Right renal pelvis (tissue), 4 donors: ENCODE measurements around the gene SPI1. TPM values are rescaled to one million over a fixed set of nuclear protein-coding genes. Genes with fewer than 3 reads are reported as not detected.
A peak's percentile ranks its signal among the peaks of the same experiment; 100 is the strongest.

Experiments used
- DNase-seq, 4 donors: peaks; one replicate each; pipeline ENCODE4 v3.0.0-alpha.2; 2013; ENCODE audit warnings: low read depth in 4 of 4, low spot score in 3 of 4, missing footprints in 1 of 4
- polyA plus RNA-seq, 4 donors: library from polyadenylated mRNA; unstranded; fragments of 120-200 nt; gene quantifications; one replicate each; pipeline ENCODE4 v1.2.1, GENCODE V29; 2013; ENCODE audit not compliant: insufficient read length in 4 of 4

SPI1 gene
- polyA plus RNA-seq, 4 donors = 2.7 to 3.7 (median 3.4) TPM

GRCh38 chr11:47407746-47408590 lies 29.6 kb upstream of the SPI1 start, which contains the start of gene SLC39A13:
Gene SLC39A13, plus strand, starts transcription at chr11:47408590. Its CDS starts 1,505 bp downstream, at chr11:47410095.
- peak; percentile 85 to 89 (median 87) for DNase-seq

DNA sequence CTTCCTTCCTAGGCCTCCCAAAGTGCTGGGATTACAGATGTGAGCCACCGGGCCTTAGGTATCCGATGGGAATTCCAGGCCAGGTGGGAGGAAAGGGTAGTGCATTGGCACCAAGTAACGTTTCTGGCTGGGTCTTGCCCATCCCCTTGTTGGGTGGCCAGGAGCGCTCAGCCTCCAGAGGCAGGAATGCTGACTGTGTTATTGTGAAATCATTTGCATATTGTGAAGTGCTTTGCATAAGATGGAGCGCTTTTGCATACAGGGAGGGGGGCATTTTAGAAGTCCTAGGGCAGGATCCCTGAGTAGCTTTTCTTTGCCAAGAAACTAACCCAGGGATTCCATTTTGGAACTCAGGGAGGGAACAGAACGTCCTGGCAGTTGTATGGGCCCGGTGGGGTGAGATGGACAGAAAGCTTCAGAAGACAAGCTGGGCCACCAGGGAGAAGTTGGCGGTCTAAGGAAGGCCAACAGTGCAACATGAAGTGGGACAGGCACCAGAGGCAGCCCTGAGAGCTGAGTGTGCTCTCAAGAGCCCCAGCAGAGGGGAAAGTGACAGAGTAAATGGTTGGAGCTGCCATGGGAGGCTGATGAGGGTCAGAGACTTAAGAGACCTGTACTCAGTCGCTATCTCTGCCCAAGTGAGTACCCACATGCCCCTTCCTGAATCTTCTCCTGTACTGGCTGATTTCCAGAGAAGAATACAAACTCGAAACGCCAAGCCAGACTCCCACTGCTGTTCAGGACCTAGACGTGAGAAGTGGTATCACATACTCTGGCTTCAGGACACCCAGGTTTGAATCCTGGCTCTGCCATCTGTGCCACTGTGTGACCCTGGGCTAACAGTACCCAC lies 28.8 kb upstream of the SPI1 start:
- no peak for DNase-seq

DNA sequence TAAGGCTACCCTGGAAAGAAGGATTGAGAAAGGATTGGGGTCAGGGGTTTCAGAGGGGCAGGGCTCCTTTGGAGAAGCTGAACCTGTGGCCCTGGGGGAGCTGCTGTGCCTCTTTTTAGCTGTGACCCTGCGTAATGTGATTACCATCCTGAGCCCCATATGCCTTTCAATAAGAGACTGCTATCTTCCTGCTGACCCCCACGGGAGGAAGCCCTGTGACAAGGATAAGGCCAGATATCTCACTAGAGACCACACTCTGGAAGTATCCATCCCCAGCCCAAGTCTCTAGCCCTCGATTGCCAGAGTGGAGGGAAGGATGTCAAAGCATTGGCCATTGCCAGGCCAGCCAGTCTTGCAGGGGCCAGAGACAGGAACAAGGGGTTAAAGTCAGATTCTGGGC lies 25.2 kb upstream of the SPI1 start:
- DNase-seq = no peak

GRCh38 chr11:47403135-47403534 lies 24.8 kb upstream of the SPI1 start:
- DNase-seq = no peak

DNA sequence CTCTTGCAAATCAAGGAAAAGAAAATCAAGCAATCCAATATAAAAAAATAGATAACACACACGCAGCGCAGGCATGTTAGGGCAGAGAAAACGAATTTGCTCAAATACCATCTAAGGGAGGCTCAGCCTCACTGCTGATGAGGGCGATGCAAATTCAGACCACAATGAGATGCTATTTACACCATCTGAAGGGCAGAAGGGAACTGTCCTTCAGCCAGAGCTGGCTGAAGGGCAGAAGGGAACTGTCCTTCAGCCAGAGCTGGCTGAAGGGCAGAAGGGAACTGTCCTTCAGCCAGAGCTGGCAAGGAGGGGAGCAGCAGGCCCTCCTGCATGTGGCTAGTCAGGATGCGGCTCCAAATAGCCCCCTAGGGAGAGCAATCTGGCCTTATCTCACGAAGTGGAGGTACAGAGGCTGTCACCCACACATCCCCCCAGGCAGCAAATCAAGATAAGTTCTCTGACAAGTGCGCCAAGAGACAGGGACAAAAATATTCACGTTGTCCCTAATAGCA lies 22.5 kb upstream of the SPI1 start:
- DNase-seq = no peak

- DNase-seq = no peak
These were observed 21.8 kb upstream of the SPI1 start for GRCh38 chr11:47399860-47400767.

DNA sequence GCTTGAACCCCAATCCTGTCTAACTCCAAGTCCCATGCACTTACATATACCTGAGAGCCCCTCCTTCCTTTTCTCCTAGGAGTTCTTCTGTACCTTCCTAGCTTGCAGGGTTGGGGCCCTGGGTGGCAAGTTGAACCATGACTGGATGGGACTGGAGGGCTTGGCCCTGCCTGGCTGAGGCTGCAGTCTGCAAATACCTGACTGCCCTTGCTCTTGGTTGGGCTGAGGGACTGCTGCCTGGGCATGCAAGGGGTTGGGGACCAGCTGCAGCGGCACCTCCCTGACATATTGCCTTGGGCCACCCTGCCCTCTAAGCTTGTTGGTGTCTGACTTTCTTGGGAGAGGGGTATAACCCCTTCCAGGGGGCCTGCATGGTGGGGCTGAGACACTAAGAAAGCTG lies 20.2 kb upstream of the SPI1 start:
- no peak for DNase-seq

- no peak for DNase-seq
These were observed 19.7 kb upstream of the SPI1 start for GRCh38 chr11:47398011-47398410.

DNA sequence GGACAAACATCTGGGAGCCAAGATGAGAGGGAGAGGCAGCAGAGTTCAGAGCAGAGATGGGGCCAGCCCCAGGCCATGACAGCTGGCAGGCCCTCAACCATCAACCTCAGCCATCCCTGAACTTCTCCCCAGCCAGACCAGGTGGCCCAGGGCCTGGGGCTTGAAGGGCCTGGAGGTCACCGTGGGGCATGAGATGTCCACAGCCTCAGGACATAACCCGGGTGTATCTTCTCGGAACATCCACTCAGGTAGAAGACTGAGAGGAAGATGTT lies 17.6 kb upstream of the SPI1 start:
- no peak for DNase-seq

DNA sequence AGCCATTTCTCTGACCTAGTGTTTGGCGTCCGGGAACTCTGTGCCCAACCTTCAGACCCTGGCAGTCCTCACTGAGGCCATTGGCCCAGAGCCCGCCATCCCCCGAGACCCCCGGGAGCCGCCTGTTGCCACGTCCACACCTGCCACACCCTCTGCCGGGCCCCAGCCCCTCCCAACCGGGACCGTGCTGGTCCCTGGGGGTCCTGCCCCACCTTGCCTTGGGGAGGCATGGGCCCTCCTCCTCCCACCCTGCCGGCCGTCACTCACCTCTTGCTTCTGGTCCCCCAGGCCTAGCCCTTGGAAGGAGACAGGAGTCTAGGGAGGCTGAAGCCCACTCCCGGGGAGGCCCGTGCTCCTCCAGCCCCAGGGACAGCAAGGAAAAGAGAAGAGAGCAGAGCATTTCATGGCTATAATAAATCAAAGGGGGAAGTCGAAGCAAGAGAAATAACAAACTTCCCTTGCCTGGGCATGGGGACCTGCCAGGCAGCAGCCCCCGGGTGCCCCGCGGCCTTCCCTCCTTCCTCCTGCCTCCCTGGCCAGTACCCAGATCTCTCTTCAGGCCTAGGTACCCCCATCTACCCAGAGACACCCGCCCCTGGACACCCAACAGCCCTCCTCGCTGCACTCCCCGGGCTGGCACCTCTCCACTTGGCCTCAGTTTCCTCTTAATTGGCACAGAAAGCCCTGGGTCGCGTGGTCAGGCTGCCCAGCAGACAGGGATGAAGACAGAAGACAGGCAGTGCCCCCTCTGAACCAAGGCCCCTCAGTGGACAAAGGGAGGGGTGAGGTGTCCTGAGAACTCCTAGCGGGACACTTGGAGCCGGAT lies 17.1 kb upstream of the SPI1 start:
- DNase-seq = no peak

GRCh38 chr11:47394322-47395222 lies 16.2 kb upstream of the SPI1 start:
- no peak for DNase-seq

DNA sequence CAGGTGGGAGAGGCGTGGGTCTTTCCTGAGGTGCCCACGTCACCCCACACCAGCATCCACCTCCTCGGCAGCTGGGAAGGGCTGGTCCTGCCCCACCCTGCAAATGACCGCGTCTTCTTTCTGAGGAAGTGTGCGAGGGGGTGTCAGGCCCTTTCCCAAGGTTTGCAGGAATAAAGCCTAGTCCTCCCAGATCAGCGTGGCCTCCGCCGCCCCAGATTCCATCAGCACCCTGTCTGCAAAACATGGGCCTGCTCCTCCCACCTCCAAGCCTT lies 15.6 kb upstream of the SPI1 start:
- no peak for DNase-seq

DNA sequence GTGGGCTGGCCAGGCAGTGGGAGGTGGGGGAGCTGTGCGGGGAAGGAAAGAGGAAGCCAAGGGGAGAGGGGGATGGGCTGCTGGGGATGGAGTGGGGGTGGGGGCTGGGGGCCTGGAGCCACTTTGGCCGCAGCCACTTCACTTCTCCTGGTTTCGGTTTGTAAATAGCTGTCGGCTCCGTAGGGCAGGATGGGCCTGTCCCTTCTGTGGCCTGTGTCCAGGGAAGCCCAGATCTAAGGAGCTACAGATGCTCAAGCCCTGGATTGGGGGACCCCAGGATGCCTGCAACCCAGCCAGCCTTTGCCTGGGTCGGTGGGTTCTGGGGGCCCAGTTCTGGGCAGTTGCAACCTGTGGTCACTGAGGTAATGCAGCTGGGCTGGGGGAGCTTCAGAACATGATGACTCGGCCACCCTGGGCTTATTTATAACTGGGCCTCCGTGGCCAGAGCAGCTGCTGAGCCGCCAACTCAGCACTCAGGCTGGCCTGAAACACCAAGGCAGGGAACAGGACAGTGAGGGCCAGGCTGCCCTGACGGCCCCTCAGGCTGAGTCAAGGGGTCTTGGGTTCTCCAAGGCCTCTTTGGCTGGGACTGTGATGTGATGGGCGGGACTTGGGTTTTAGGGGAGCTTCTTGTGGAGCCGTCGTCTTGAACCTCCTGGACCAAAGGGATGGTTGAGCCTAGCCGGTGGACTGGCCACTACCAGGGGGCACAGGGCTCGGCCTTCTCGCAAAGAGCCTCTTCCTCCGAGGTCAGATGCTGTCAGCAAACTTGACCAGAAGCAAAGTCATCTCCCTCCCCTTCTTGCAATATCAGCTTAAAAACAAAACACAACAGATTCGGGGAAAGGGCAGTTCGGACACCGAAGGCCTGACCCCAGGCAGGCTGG lies 15.1 kb upstream of the SPI1 start:
- DNase-seq = no peak

- no peak for DNase-seq
These were observed 14.3 kb upstream of the SPI1 start for GRCh38 chr11:47392546-47393162.

- DNase-seq = no peak
These were observed 13.5 kb upstream of the SPI1 start for GRCh38 chr11:47391711-47392432.

DNA sequence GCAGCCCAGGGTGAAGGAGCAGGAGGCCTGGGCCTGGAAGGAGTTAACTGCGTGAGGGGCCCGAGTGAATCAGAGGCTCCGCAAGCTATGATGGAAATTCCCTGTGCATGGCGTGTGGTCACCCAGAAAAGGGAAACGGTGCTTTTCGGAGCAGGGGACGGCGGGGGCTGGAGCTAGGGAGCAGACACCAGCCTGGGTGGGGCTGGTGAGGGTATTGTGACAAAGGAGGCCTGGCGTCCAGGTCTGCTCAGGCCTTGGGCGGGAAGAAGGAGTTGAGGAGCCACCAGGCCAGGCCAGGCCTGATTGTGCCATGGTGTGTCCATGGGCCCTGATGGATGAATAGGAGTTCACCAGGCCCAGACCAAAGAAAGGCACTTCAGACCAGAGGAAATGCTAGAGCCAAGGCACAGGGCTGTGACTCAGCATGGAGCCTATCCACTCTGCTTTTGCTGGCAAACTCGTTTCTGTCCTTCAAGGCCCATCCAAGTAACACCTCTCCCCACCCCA lies 12.8 kb upstream of the SPI1 start:
- no peak for DNase-seq

DNA sequence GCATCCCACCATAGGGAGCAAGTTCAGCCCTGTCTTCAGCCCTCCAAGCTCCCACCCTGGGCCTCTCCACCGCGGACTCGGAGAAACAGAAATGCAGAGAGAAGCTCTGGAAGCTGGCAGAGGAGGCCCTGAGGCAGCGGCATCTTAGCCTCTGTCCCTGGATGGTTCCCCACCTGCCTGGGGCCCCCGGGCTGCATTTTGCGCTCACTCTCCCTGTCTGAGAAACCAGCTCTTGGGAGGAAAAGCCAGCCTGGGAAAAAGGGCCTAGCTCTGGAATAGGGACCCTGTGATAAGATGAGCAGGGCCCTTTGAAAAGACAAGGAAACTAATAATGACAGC lies 12.0 kb upstream of the SPI1 start:
- DNase-seq = no peak
